Measurements from ENCODE around the gene CENPO.
"Not testable (repeated sequence)": the region's sequence is repeated elsewhere in the genome, so short reads cannot be mapped to it uniquely, and the experiment has no call there.

Gene CENPO

GRCh38 chr2:24787532-24787931 lies 5.7 kb upstream of the CENPO start:
- no peak overlapping the region for H3K4me3 ChIP-seq (ENCODE audit: low read depth, low read length)

- H3K4me3 ChIP-seq (ENCODE audit: low read depth, low read length): no peak overlapping the region
These were observed 4.4 kb upstream of the CENPO start for GRCh38 chr2:24788816-24789215.

GRCh38 chr2:24791452-24791851 lies 1.8 kb upstream of the CENPO start:
- H3K4me3 ChIP-seq (ENCODE audit: low read depth, low read length): no peak overlapping the region

DNA sequence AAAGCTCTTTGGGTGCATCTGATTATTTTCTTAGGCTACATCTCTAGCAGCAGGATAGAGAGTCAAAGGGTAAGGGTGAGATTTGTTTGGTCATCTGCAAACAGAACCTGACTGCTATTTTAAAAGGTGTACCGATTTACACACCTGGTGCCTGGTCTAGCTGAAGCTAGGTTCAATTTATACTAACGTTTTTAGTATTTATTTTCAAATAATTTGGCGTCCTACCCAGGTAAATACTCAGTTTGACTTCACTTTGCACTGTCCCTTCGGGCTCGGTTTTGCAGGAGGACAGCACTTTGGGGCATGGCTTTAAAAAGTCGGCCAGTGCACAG lies 717 bp upstream of the CENPO start:
- peak overlapping the region; percentile 91 for H3K4me3 ChIP-seq (ENCODE audit: low read depth, low read length)

GRCh38 chr2:24793761-24794435 lies 673 bp downstream of the CENPO start:
- H3K4me3 ChIP-seq (ENCODE audit: low read depth, low read length): peak overlapping the region; percentile 91

DNA sequence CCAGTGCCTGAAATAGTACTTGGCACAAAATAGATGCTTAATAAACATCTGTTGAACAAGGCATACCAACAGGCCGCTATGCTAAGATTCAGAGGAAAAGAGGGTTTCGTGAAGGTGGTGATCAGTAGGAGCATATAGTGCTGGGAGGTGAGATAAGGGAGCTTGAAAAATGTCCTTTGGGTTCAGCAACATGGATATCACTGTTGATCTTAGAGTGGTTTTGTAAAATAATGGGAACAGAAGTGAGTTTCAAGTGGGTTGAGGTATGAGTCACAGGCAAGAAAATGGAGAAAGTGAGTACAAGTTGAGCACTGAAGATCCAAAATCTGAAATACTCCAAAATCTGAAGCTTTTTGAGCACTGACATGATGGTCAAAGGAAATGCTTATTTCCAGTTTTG lies 4.4 kb downstream of the CENPO start:
- no peak overlapping the region for H3K4me3 ChIP-seq (ENCODE audit: low read depth, low read length)

- H3K4me3 ChIP-seq (ENCODE audit: low read depth, low read length): not testable (repeated sequence)
These were observed 7.3 kb downstream of the CENPO start for GRCh38 chr2:24800487-24800886.

DNA sequence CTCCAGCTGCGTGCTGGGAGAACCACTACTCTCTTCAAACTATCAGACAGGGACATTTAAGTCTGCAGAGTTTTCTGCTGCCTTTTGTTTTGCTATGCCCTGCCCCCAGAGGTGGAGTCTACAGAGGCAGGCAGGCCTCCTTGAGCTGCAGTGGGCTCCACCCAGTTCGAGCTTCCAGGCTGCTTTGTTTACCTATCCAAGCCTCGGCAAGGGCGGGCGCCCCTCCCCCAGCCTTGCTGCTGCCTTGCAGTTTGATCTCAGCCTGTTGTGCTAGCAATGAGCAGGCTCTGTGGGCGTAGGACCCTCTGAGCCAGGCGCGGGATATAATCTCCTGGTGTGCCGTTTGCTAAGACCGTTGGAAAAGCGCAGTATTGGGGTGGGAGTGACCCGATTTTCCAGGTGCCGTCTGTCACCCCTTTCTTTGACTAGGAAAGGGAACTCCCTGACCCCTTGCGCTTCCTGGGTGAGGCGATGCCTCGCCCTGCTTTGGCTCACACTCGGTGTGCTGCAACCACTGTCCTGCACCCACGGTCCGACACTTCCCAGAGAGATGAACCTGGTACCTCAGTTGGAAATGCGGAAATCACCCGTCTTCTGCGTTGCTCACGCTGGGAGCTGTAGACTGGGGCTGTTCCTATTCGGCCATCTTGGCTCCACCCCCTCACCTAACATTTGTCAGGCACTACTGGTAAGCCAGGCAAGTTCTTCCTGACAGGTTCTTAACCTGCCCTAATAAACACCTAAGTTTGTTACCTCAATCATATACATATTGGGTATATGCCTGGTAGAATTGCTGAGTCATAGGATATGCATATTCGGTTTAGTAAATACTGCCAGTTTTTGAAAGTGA lies 12.8 kb downstream of the CENPO start:
- not testable (repeated sequence) for H3K4me3 ChIP-seq (ENCODE audit: low read depth, low read length)

DNA sequence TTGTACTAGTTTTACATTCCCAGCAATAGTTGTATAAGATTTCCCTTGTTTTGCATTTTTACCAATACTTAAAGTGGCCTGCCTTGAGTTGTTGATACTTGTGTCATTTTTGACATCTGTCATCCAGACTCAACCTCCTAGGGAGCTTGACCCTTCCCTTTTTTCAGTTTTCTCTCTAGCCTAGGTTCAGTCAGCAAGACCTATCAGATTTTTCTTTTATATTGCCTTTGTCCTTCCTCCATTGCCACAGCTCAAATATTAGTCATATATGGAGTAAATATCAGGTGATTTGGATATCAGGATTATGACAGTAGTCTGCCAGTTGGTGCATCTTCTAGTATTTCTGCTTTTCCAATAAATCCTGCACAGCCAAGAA lies 13.4 kb downstream of the CENPO start:
- H3K4me3 ChIP-seq (ENCODE audit: low read depth, low read length): no peak overlapping the region

DNA sequence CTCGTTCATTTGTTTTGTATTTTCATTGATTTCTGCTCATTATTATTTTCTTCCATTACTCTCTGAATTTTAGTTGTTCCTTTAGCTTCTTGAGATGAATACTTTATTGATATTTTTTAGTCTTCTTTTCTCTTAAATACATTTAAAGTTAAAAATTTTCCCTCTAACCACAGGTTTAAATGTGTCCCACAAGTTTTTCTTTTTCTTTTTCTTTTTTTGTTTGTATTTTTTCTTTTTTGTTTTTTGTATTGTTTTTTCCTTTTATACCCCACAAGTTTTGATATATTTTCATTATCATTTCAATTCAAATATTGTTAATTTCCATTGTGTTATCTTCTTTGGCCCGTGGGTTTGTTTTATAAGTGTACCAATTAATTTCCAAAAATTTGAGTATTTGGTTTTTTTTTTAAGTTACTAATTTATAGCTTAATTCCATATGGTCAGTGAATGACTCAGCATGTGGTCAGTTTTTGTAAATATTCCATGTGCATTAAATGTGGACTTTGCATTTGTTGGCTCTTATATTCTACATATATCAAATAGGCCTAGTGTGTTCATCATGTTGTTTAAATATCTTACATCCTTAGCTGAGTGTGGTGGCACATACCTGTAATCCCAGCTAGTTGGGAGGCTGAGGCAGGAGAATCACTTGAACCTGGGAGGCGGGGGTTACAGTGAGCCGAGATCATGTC lies 16.2 kb downstream of the CENPO start:
- H3K4me3 ChIP-seq (ENCODE audit: low read depth, low read length): no peak overlapping the region

DNA sequence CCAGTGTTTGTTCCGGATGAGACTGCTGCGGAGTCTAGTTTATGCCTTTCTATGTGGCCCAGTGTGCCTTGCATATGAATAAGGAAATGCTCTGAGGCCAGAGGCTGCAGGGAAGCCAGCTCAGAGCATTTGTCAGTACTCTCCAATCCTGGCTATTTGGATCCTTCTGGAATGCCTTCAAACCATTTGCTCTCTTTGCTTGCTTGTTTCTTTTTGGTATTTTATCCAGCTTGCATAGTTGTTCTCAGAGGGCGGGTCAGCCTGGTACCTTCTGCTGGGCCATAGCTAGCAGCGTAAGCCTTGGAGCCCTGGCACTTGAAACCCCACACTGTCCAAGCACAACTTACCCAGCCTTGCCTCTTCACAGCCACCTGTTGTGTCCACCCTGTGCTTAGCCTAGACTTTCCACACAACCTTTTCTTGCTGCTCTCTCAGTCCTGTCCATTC lies 20.5 kb downstream of the CENPO start:
- no peak overlapping the region for H3K4me3 ChIP-seq (ENCODE audit: low read depth, low read length)

GRCh38 chr2:24814516-24814915 lies 21.3 kb downstream of the CENPO start:
- H3K4me3 ChIP-seq (ENCODE audit: low read depth, low read length): no peak overlapping the region

DNA sequence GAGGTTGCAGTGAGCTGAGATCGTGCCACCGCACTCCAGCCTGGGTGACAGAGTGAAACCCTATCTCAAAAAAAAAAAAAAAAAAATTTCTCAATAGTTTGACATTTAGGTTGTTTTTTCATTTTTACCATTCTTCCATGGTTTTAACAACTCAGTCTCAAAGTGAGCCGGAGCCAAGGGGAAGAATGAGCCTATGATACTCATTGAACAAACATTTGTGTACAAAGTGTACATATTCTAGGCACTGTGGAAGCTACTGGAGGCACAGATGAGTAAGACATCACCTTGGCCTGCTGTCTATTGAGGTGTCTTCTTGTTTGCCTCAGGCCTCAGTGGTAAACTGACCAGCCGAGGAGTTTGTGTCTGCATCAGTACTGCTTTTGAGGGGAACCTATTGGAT lies 21.9 kb downstream of the CENPO start:
- H3K4me3 ChIP-seq (ENCODE audit: low read depth, low read length): no peak overlapping the region

DNA sequence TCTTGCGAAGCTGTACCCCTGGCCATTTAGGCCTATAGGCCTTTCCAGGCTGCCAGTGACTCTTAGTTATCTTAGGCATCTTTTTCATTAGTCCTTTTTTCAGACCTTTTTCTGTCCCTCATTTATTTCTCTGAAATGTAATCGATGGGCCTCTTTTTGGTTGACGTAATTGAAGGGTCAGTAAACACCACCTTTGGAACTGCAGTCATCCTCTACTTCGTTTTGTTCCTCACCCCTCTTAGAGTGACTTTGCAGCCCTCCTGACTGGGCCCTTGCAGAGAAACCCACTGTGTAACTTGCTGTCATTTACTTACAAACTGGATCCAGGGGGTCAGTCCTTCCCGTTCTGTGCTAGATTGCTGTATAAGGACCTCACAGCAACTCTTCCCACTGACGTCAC lies 23.2 kb downstream of the CENPO start:
- H3K4me3 ChIP-seq (ENCODE audit: low read depth, low read length): no peak overlapping the region

DNA sequence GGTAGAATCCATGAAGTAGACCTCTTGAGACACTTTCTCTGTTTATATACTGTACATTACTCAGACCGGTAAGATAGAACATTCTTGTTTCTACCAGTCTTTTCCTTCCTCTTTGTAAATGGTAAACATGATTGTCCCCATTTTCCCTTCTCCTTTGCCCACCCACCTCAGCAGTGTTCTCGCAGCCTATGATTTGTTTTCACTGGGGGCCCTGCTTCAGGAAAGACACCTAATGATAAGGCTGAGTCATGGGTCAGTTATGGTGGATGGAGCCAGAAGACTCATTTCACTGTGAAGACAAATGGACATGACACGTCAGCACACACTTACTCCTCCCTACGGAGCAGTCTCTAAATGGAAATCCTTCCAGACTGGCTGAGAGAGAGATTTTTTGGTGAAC lies 23.7 kb downstream of the CENPO start:
- H3K4me3 ChIP-seq (ENCODE audit: low read depth, low read length): no peak overlapping the region

DNA sequence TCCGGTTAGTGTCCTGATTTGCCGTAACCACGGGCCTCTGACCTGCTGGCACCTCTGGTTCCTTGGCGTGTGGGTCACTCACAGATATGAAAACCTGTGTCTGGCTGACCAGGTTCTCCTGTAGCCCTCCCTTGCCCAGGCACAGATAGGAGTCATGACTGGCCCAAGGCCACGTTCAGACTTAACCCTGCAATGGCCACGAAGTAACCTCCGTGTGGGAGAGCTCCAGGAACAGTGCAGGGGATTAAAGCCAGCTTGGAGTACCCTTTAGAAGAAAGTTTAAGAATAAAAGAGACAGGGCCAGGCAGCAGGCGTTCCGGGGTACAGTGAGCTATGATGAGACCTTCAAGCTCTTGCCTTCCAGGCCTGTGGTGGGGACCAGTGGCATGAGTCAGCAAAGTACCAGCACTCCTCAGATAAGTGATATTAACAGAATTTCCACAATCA lies 25.5 kb downstream of the CENPO start:
- H3K4me3 ChIP-seq (ENCODE audit: low read depth, low read length): no peak overlapping the region

- H3K4me3 ChIP-seq (ENCODE audit: low read depth, low read length): no peak overlapping the region
These were observed 26.4 kb downstream of the CENPO start for GRCh38 chr2:24819442-24820174.

- no peak overlapping the region for H3K4me3 ChIP-seq (ENCODE audit: low read depth, low read length)
These were observed 26.9 kb downstream of the CENPO start for GRCh38 chr2:24820175-24820513.

DNA sequence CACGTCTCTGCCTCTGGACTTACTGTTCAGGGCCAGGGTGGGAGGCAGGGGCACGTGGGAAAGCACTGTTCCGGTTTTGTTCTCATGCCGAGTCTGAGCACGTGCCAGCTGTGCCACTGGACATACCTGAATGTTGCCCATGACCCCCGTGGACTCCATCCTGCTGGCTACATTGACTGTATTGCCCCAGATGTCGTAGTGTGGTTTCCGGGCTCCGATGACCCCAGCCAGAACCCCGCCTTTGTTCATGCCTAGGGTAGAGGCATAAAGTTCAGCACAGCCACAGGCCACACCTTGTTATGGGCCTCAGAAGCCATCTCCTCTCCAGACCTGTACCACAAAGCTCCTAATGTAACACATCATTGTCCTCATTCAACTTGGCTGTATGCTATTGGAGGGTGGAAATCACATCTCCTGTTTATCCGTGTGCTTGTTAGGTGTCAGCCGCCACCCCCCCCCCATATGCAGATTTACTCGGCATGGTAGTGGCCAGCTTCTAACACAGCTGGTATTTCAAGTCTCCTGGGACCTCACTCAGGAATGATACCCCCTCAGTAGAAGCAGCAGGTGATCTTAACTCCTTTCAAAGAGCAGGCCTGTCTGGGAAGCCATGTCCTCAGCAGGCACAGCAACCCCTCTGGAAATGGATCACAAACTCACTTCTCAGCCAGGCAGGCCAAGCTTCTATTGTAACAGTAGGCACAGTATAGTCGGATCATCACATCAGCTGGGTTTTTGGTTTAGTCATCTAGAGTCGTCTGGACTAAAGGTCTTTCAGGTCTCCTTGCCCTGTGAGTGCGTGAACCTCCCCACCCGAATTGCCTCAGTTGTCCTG lies 27.6 kb downstream of the CENPO start:
- H3K4me3 ChIP-seq (ENCODE audit: low read depth, low read length): no peak overlapping the region

GRCh38 chr2:24821433-24821891 lies 28.2 kb downstream of the CENPO start:
- no peak overlapping the region for H3K4me3 ChIP-seq (ENCODE audit: low read depth, low read length)
